H1 (cell line): Measurements from ENCODE around the gene CYGB. TPM values are rescaled to one million over a fixed set of nuclear protein-coding genes. Genes with fewer than 3 reads are reported as not detected.

ENCODE experiments used
- CTCF ChIA-PET: fragments of 300-600 bp; sonication (Branson Sonifier 250); formaldehyde crosslinking; loops from one replicate; lab custom pipeline; 2021; ENCODE audit not compliant: partially characterized antibody; lab: Charles Lee
- POLR2A ChIA-PET: fragments of 300-600 bp; sonication (Branson Sonifier 250); formaldehyde crosslinking; loops from one replicate; lab custom pipeline; 2021; ENCODE audit warnings: inconsistent platforms; ENCODE audit not compliant: partially characterized antibody; lab: Charles Lee
- DNase-seq, 2 experiments: peaks; one replicate each; pipeline versions ENCODE4 v3.0.0 to v3.0.0-alpha.2; 2010 to 2022; ENCODE audit warnings: low spot score in 2 of 2, low read depth in 1 of 2, mixed read lengths in 1 of 2
- FAIRE-seq: peaks from 2 replicates; lab custom pipeline; 2011; peaks lifted over from hg19 to GRCh38; lab: Jason Lieb, UNC
- H2AFZ ChIP-seq: 2 replicates; pipeline ENCODE4 v1.8.1; 2012; ENCODE audit warnings: low read length, inconsistent platforms
- H2AK5ac ChIP-seq: 2 replicates; pipeline ENCODE4 v1.6.1; 2013; ENCODE audit warnings: low read depth, low read length
- H2BK120ac ChIP-seq: replicated peaks from 2 replicates; pipeline ENCODE3; 2013; ENCODE audit warnings: low read depth, low read length, inconsistent platforms
- H2BK12ac ChIP-seq: 2 replicates; pipeline ENCODE4 v1.6.1; 2013; ENCODE audit warnings: low read depth, low read length
- H2BK15ac ChIP-seq: 2 replicates; pipeline ENCODE4 v1.6.1; 2013; ENCODE audit warnings: low read length
- H2BK20ac ChIP-seq: 2 replicates; pipeline ENCODE4 v1.6.1; 2013; ENCODE audit warnings: low read length
- H2BK5ac ChIP-seq: 2 replicates; pipeline ENCODE4 v1.6.1; 2013; ENCODE audit warnings: low read depth, low read length
- H3K14ac ChIP-seq: 2 replicates; pipeline ENCODE4 v1.6.1; 2013; ENCODE audit warnings: inconsistent platforms; ENCODE audit not compliant: insufficient read length
- H3K18ac ChIP-seq: 2 replicates; pipeline ENCODE4 v1.6.1; 2013; ENCODE audit warnings: low read length; ENCODE audit errors: extremely low read depth
- H3K23ac ChIP-seq: 2 replicates; pipeline ENCODE4 v1.6.1; 2013; ENCODE audit warnings: inconsistent platforms; ENCODE audit not compliant: insufficient read length
- H3K23me2 ChIP-seq: 2 replicates; pipeline ENCODE4 v1.6.1; 2013; ENCODE audit warnings: low read depth, low read length
- H3K27ac ChIP-seq: 2 replicates; pipeline ENCODE4 v1.6.1; 2011; ENCODE audit warnings: low read depth, low read length, inconsistent platforms
- H3K27me3 ChIP-seq, 4 experiments: replicated peaks in 1 of 4; 1 replicate in 1 of 4; 2 replicates in 3 of 4; pipeline versions ENCODE4 v1.6.1 to v1.8.1; 2011 to 2013; ENCODE audit warnings: low read length in 3 of 4, mild to moderate bottlenecking in 3 of 4, inconsistent platforms in 2 of 4, mixed read lengths in 2 of 4, moderate library complexity in 1 of 4; ENCODE audit not compliant: control insufficient read depth in 3 of 4, insufficient read depth in 3 of 4; ENCODE audit errors: extremely low read depth in 1 of 4
- H3K36me3 ChIP-seq, 4 experiments: 2 replicates each; pipeline versions ENCODE4 v1.6.1 to v1.8.1; 2011 to 2013; ENCODE audit warnings: mild to moderate bottlenecking in 4 of 4, low read length in 3 of 4, moderate library complexity in 2 of 4, control low read depth in 1 of 4, inconsistent platforms in 1 of 4; ENCODE audit not compliant: insufficient read depth in 4 of 4, control insufficient read depth in 2 of 4
- H3K4ac ChIP-seq: replicated peaks from 2 replicates; pipeline ENCODE3; 2013; ENCODE audit warnings: low read length, low read depth, mixed read lengths, inconsistent platforms; ENCODE audit not compliant: insufficient read length
- H3K4me1 ChIP-seq, 4 experiments: replicated peaks in 1 of 4; 1 replicate in 1 of 4; 2 replicates in 3 of 4; pipeline versions ENCODE4 v1.6.1 to v1.8.1; 2011 to 2013; ENCODE audit warnings: low read length in 3 of 4, inconsistent platforms in 2 of 4, mixed read lengths in 1 of 4; ENCODE audit not compliant: insufficient read depth in 4 of 4, control insufficient read depth in 3 of 4
- H3K4me2 ChIP-seq, 2 experiments: 2 replicates each; pipeline versions ENCODE4 v1.6.1 to v1.8.1; 2011 to 2013; ENCODE audit warnings: low read depth in 2 of 2, low read length in 2 of 2, control low read depth in 1 of 2, inconsistent platforms in 1 of 2, mild to moderate bottlenecking in 1 of 2; ENCODE audit not compliant: insufficient read depth in 1 of 2
- H3K4me3 ChIP-seq, 4 experiments: fragments of 200-600, 300-600 bp in 1 of 4; sonication (generic), shearing (Covaris generic), sonication (Bioruptor Twin) in 1 of 4; 2 replicates each; pipeline versions ENCODE4 v1.5.1 to v1.8.1; 2011 to 2016; ENCODE audit warnings: low read length in 4 of 4, low read depth in 3 of 4, control low read depth in 2 of 4, inconsistent platforms in 2 of 4, mild to moderate bottlenecking in 2 of 4, mixed read lengths in 1 of 4, moderate library complexity in 1 of 4; ENCODE audit not compliant: insufficient read depth in 2 of 4; ENCODE audit errors: extremely low read depth in 1 of 4
- H3K56ac ChIP-seq: replicated peaks from 2 replicates; pipeline ENCODE3; 2013; ENCODE audit warnings: low read depth, mild to moderate bottlenecking, mixed read lengths, low read length, inconsistent platforms; ENCODE audit not compliant: insufficient read length
- H3K79me1 ChIP-seq: 2 replicates; pipeline ENCODE4 v1.6.1; 2013; ENCODE audit warnings: low read depth, low read length, control low read depth
- H3K79me2 ChIP-seq, 2 experiments: 2 replicates each; pipeline versions ENCODE4 v1.6.1 to v1.8.1; 2012 to 2013; ENCODE audit warnings: low read length in 2 of 2, mild to moderate bottlenecking in 2 of 2, inconsistent platforms in 1 of 2; ENCODE audit not compliant: insufficient read depth in 2 of 2, control insufficient read depth in 1 of 2
- H3K9ac ChIP-seq, 4 experiments: replicated peaks in 1 of 4; 1 replicate in 1 of 4; 2 replicates in 3 of 4; pipeline versions ENCODE4 v1.6.1 to v1.8.1; 2011 to 2013; ENCODE audit warnings: low read depth in 3 of 4, low read length in 3 of 4, control low read depth in 2 of 4, mild to moderate bottlenecking in 2 of 4, moderate library complexity in 2 of 4, inconsistent platforms in 1 of 4; ENCODE audit errors: extremely low read depth in 1 of 4
- H3K9me3 ChIP-seq, 2 experiments: 2 replicates each; pipeline versions ENCODE4 v1.6.1 to v1.8.1; 2012 to 2013; ENCODE audit warnings: mild to moderate bottlenecking in 2 of 2, moderate library complexity in 2 of 2, control low read depth in 1 of 2, inconsistent platforms in 1 of 2, low read depth in 1 of 2, low read length in 1 of 2, mixed read lengths in 1 of 2; ENCODE audit not compliant: insufficient read depth in 2 of 2
- H4K20me1 ChIP-seq, 2 experiments: replicated peaks in 1 of 2; 2 replicates each; pipeline versions ENCODE3 to v1.8.1; 2011 to 2013; ENCODE audit warnings: inconsistent platforms in 2 of 2, low read length in 2 of 2, mild to moderate bottlenecking in 1 of 2; ENCODE audit not compliant: insufficient read depth in 2 of 2, control insufficient read depth in 1 of 2
- H4K5ac ChIP-seq: 2 replicates; pipeline ENCODE4 v1.6.1; 2013; ENCODE audit warnings: low read length, low read depth, mixed read lengths, inconsistent platforms; ENCODE audit not compliant: insufficient read length
- H4K8ac ChIP-seq: 2 replicates; pipeline ENCODE4 v1.8.0; 2013; ENCODE audit warnings: mild to moderate bottlenecking, moderate library complexity, low read length, inconsistent platforms; ENCODE audit not compliant: insufficient read depth; ENCODE audit errors: extremely low read depth
- H4K91ac ChIP-seq: replicated peaks from 2 replicates; pipeline ENCODE3; 2013; ENCODE audit warnings: low read length, mixed read lengths, inconsistent platforms; ENCODE audit not compliant: insufficient read length
- ASH2L ChIP-seq: fragments of 200-600, 300-600 bp; sonication (generic); IDR thresholded peaks from one replicate; pipeline ENCODE4 v1.7.1; 2017; ENCODE audit warnings: low read length
- CEBPB ChIP-seq: IDR thresholded peaks from 2 replicates; pipeline ENCODE4 v1.6.1; 2012; ENCODE audit warnings: low read depth, low read length
- CHD2 ChIP-seq: IDR thresholded peaks from 2 replicates; pipeline ENCODE4 v1.6.1; 2012; ENCODE audit warnings: low read length, improper control_type of control experiment
- EP300 ChIP-seq, 2 experiments: IDR thresholded peaks; 1 replicate in 1 of 2; 2 replicates in 1 of 2; pipeline ENCODE4 v1.6.1; 2011 to 2012; ENCODE audit warnings: low read depth in 2 of 2, low read length in 2 of 2, mild to moderate bottlenecking in 2 of 2, borderline replicate concordance in 1 of 2, inconsistent platforms in 1 of 2, moderate library complexity in 1 of 2
- KDM1A ChIP-seq: fragments of 200-600, 300-600 bp; sonication (generic); IDR thresholded peaks from 2 replicates; pipeline ENCODE4 v1.7.1; 2016; ENCODE audit warnings: mild to moderate bottlenecking, low read length, borderline replicate concordance
- KDM4A ChIP-seq: IDR thresholded peaks from one replicate; pipeline ENCODE4 v1.7.1; 2012; ENCODE audit warnings: low read depth, mild to moderate bottlenecking, moderate library complexity, low read length, inconsistent platforms; ENCODE audit not compliant: severe bottlenecking
- MAFK ChIP-seq: IDR thresholded peaks from 2 replicates; pipeline ENCODE4 v1.6.1; 2012; ENCODE audit warnings: low read depth, mild to moderate bottlenecking, improper control_type of control experiment, low read length
- POLR2AphosphoS5 ChIP-seq: IDR thresholded peaks from 2 replicates; pipeline ENCODE4 v1.6.1; 2011; ENCODE audit warnings: low read depth, low read length
- RAD21 ChIP-seq, 2 experiments: IDR thresholded peaks in 1 of 2; conservative IDR thresholded peaks in 1 of 2; 2 replicates each; pipeline ENCODE4 v1.6.1; 2011; ENCODE audit warnings: low read depth in 2 of 2, low read length in 2 of 2, improper control_type of control experiment in 1 of 2, inconsistent platforms in 1 of 2, mild to moderate bottlenecking in 1 of 2, moderate library complexity in 1 of 2
- SP2 ChIP-seq: IDR thresholded peaks from 2 replicates; pipeline ENCODE4 v1.6.1; 2012; ENCODE audit warnings: mild to moderate bottlenecking, low read length, inconsistent platforms
- TAF1 ChIP-seq: IDR thresholded peaks from 2 replicates; pipeline ENCODE4 v1.6.1; 2011; ENCODE audit warnings: mild to moderate bottlenecking, low read depth, low read length
- TAF7 ChIP-seq: optimal IDR thresholded peaks from 2 replicates; pipeline ENCODE3; 2011; ENCODE audit warnings: low read depth, mild to moderate bottlenecking, inconsistent platforms, low read length, moderate library complexity, borderline replicate concordance
- TEAD4 ChIP-seq: IDR thresholded peaks from 2 replicates; pipeline ENCODE4 v1.6.1; 2012; ENCODE audit warnings: low read depth, low read length, inconsistent platforms, mixed read lengths
- WGBS, 2 experiments: shearing (Covaris generic) in 1 of 2; methylation state at CpG; one replicate each; pipeline versions ENCODE4 v1.1.6 to v1.1.7; 2013 to 2015; ENCODE audit warnings: low lambda C conversion rate in 2 of 2, mixed read lengths in 2 of 2, inconsistent platforms in 1 of 2, low coverage in 1 of 2, missing lambda C conversion rate in 1 of 2; ENCODE audit not compliant: insufficient replicate concordance in 2 of 2, insufficient coverage in 1 of 2, insufficient read length in 1 of 2; ENCODE audit errors: extremely low coverage in 1 of 2, missing lambda C conversion rate in 1 of 2; 5-methylcytosine and 5-hydroxymethylcytosine counted together
- polyA plus RNA-seq, 7 experiments: library from polyadenylated mRNA; depleted of rRNA in 3 of 7; stranded (reverse) in 5 of 7; unstranded in 2 of 7; fragments of >200 nt in 5 of 7; fragments of 200-250 nt in 2 of 7; gene quantifications; 1 replicate in 5 of 7; 2 replicates in 1 of 7; 4 replicates in 1 of 7; pipeline versions ENCODE4 v1.2.1 to v1.2.3, GENCODE V29; 2011 to 2013; ENCODE audit warnings: missing spikeins in 2 of 7, mixed read lengths in 2 of 7
- total RNA-seq: library from RNA; stranded (reverse); fragmentation: NEBNext Ultra II Directional; extraction: Animal tissue kit (Norgen Biotek cat#: 25700); gene quantifications from 2 replicates; pipeline ENCODE4 v1.2.1, GENCODE V29; 2021

Gene CYGB
- total and polyA plus RNA-seq, 2 of the 8 experiments (the other 6 are each of a cell fraction or from before 2014, with no cell fraction given), result 2.7 to 3.7 TPM

GRCh38 chr17:76511668-76512365 lies 25.7 kb downstream of the CYGB start:
- H3K36me3 ChIP-seq, result no peaks in the 10 kb centered on the region
- H3K56ac ChIP-seq, result no peak overlapping the region
- H2AK5ac ChIP-seq, result no peak overlapping the region
- no peak overlapping the region for H3K4ac ChIP-seq
- no peak overlapping the region for H2BK120ac ChIP-seq
- H3K27me3 ChIP-seq, result peaks cover 0 to 3% (median 2%) of the 10 kb centered on the region in 4 experiments; a peak in 5 of 7 replicates
- H3K23ac ChIP-seq, result no peak overlapping the region
- CTCF ChIA-PET, result interaction anchor here (1.2 to 20.2 kb wide), 12 partner anchors 8 to 170 kb away, joined by 4 to 446 read pairs (median 10); partner anchors contain the start of genes AANAT and PRCD
- H3K9me3 ChIP-seq, result no peaks in the 10 kb centered on the region
- POLR2A ChIA-PET, result no interaction called here
- no peak overlapping the region for H3K27ac ChIP-seq
- no peak overlapping the region for H3K9ac ChIP-seq
- H3K23me2 ChIP-seq, result no peaks in the 10 kb centered on the region
- no peak overlapping the region for H3K4me3 ChIP-seq
- no peak overlapping the region for H2BK12ac ChIP-seq
- no peaks in the 10 kb centered on the region for H3K79me1 ChIP-seq
- H3K4me2 ChIP-seq, result no peak overlapping the region
- no peaks in the 10 kb centered on the region for H3K4me1 ChIP-seq
- H4K91ac ChIP-seq, result no peak overlapping the region
- no peak overlapping the region for H3K14ac ChIP-seq
- H4K8ac ChIP-seq, result no peak overlapping the region
- H2BK20ac ChIP-seq, result no peak overlapping the region
- no peak overlapping the region for H2BK15ac ChIP-seq
- no peak overlapping the region for H2AFZ ChIP-seq
- no peak overlapping the region for H4K5ac ChIP-seq
- no peaks in the 10 kb centered on the region for H3K79me2 ChIP-seq
- DNase-seq (no peak), FAIRE-seq (no peak)
- H3K18ac ChIP-seq, result no peak overlapping the region
- WGBS, 2 experiments, result 89% methylated on average over 13 of the region's 13 CpGs; no CpG with 5 or more reads in 1 of the 2 experiments
- H4K20me1 ChIP-seq, result no peaks in the 10 kb centered on the region
- H2BK5ac ChIP-seq, result no peak overlapping the region
- no peak for TF ChIP-seq EP300 (IDR thresholded peaks at IDR 0.05; ENCODE audit: borderline replicate concordance in 1 of 2, low read depth in 2 of 2, low read length in 2 of 2)
- TF ChIP-seq SP2, result no peak
- no peak for TF ChIP-seq TEAD4
- no peak for TF ChIP-seq TAF1
- TF ChIP-seq RAD21 (IDR thresholded peaks at IDR 0.05 in 1 of 2, conservative IDR thresholded peaks at IDR 0.05 in 1 of 2; ENCODE audit: low read depth in 2 of 2, low read length in 2 of 2), result no peak
- TF ChIP-seq ASH2L, result no peak
- TF ChIP-seq TAF7, result no peak
- no peak for TF ChIP-seq KDM1A
- no peak for TF ChIP-seq MAFK
- no peak for TF ChIP-seq CHD2
- no peak for TF ChIP-seq CEBPB
- no peak for TF ChIP-seq POLR2AphosphoS5
- TF ChIP-seq KDM4A, result no peak
